BLaER1 (cell line): Measurements from ENCODE around the gene TMEM72.
A peak's percentile ranks its signal among the peaks of the same experiment; 100 is the strongest.

Source experiments
- H3K27ac ChIP-seq: shearing (Covaris generic); formaldehyde crosslinking; 2 replicates; pipeline ENCODE4 v1.8.1; 2022
- H3K27me3 ChIP-seq: shearing (Covaris generic); formaldehyde crosslinking; 2 replicates; pipeline ENCODE4 v1.8.1; 2022
- H3K36me3 ChIP-seq: shearing (Covaris generic); formaldehyde crosslinking; 2 replicates; pipeline ENCODE4 v1.8.1; 2022
- H3K4me1 ChIP-seq: shearing (Covaris generic); formaldehyde crosslinking; 2 replicates; pipeline ENCODE4 v1.8.1; 2022
- H3K4me2 ChIP-seq: shearing (Covaris generic); formaldehyde crosslinking; 2 replicates; pipeline ENCODE4 v1.8.1; 2022
- H3K4me3 ChIP-seq: shearing (Covaris generic); formaldehyde crosslinking; 2 replicates; pipeline ENCODE4 v1.8.1; 2022
- H3K9ac ChIP-seq: shearing (Covaris generic); formaldehyde crosslinking; 2 replicates; pipeline ENCODE4 v1.8.1; 2022
- H3K9me3 ChIP-seq: shearing (Covaris generic); formaldehyde crosslinking; 2 replicates; pipeline ENCODE4 v1.8.1; 2022
- H4K20me1 ChIP-seq: shearing (Covaris generic); formaldehyde crosslinking; 2 replicates; pipeline ENCODE4 v1.8.1; 2022
- Cebpa-rat ChIP-seq: shearing (Covaris generic); IDR thresholded peaks from 2 replicates; pipeline ENCODE4 v1.8.1; 2022

Gene TMEM72

GRCh38 chr10:44886966-44887365 is 24.2 kb upstream of the TMEM72 start:
- Histone ChIP-seq H3K4me2 (no peak overlapping the region), H3K27me3 (no peaks in the 10 kb centered on the region), H3K4me3 (no peak overlapping the region), H3K9ac (no peak overlapping the region), H3K9me3 (no peaks in the 10 kb centered on the region), H3K4me1 (peaks cover 25% of the 10 kb centered on the region), H3K36me3 (no peaks in the 10 kb centered on the region), H4K20me1 (no peaks in the 10 kb centered on the region), H3K27ac (no peak overlapping the region)
- TF ChIP-seq Cebpa-rat = no peak

- Histone ChIP-seq H3K27me3 (no peaks in the 10 kb centered on the region), H3K27ac (no peak overlapping the region), H3K36me3 (no peaks in the 10 kb centered on the region), H3K9me3 (no peaks in the 10 kb centered on the region), H3K4me2 (no peak overlapping the region), H3K4me1 (peaks cover 35% of the 10 kb centered on the region), H3K4me3 (no peak overlapping the region), H4K20me1 (no peaks in the 10 kb centered on the region), H3K9ac (no peak overlapping the region)
- TF ChIP-seq Cebpa-rat = no peak
These were observed 22.3 kb upstream of the TMEM72 start for GRCh38 chr10:44888886-44889285.

GRCh38 chr10:44889834-44890233 is 21.3 kb upstream of the TMEM72 start:
- H3K4me1 ChIP-seq = peaks cover 45% of the 10 kb centered on the region
- no peaks in the 10 kb centered on the region for H3K27me3 ChIP-seq
- H3K4me3 ChIP-seq = no peak overlapping the region
- no peaks in the 10 kb centered on the region for H3K9me3 ChIP-seq
- H3K9ac ChIP-seq = no peak overlapping the region
- H3K27ac ChIP-seq = no peak overlapping the region; the same call in 1 of the 2 replicates
- no peak for TF ChIP-seq Cebpa-rat
- peak overlapping the region; percentile 38 for H3K4me2 ChIP-seq
- H3K36me3 ChIP-seq = no peaks in the 10 kb centered on the region
- H4K20me1 ChIP-seq = no peaks in the 10 kb centered on the region

- Histone ChIP-seq H3K4me2 (peak overlapping the region; percentile 38; the same call in 1 of the 2 replicates), H3K4me3 (no peak overlapping the region), H3K36me3 (no peaks in the 10 kb centered on the region), H3K27me3 (no peaks in the 10 kb centered on the region), H3K4me1 (peaks cover 56% of the 10 kb centered on the region), H3K9me3 (no peaks in the 10 kb centered on the region), H3K9ac (no peak overlapping the region), H4K20me1 (no peaks in the 10 kb centered on the region), H3K27ac (peak overlapping the region; percentile 29; the same call in 1 of the 2 replicates)
- no peak for TF ChIP-seq Cebpa-rat
These were observed 20.2 kb upstream of the TMEM72 start for GRCh38 chr10:44890696-44891563.

GRCh38 chr10:44891721-44892120 is 19.4 kb upstream of the TMEM72 start:
- no peak overlapping the region for H3K4me3 ChIP-seq
- 0 out of 2 replicates have a peak, but pooled peaks have one; percentile 25 for TF ChIP-seq Cebpa-rat
- peaks cover 1% of the 10 kb centered on the region; the same call in 1 of the 2 replicates for H3K9me3 ChIP-seq
- no peaks in the 10 kb centered on the region for H4K20me1 ChIP-seq
- H3K9ac ChIP-seq = no peak overlapping the region
- 0 out of 2 replicates have a peak, but pooled peaks cover 1% of the 10 kb centered on the region for H3K36me3 ChIP-seq
- peaks cover 63% of the 10 kb centered on the region for H3K4me1 ChIP-seq
- H3K27ac ChIP-seq = no peak overlapping the region
- no peak overlapping the region for H3K4me2 ChIP-seq
- H3K27me3 ChIP-seq = no peaks in the 10 kb centered on the region

GRCh38 chr10:44893604-44894468 is 17.3 kb upstream of the TMEM72 start:
- Histone ChIP-seq H3K4me2 (peak overlapping the region; percentile 82), H3K4me3 (no peak overlapping the region), H3K4me1 (peaks cover 85% of the 10 kb centered on the region), H4K20me1 (no peaks in the 10 kb centered on the region), H3K27ac (peak overlapping the region; percentile 68), H3K36me3 (0 out of 2 replicates have a peak, but pooled peaks cover 4% of the 10 kb centered on the region), H3K9me3 (peaks cover 8% of the 10 kb centered on the region; the same call in 1 of the 2 replicates), H3K27me3 (no peaks in the 10 kb centered on the region), H3K9ac (no peak overlapping the region)
- no peak for TF ChIP-seq Cebpa-rat

GRCh38 chr10:44894691-44895090 is 16.4 kb upstream of the TMEM72 start:
- Histone ChIP-seq H3K4me3 (0 out of 2 replicates have a peak overlapping the region, but pooled peaks have one; percentile 17), H3K4me1 (peaks cover 90% of the 10 kb centered on the region), H3K9ac (0 out of 2 replicates have a peak overlapping the region, but pooled peaks have one; percentile 36), H3K27ac (peak overlapping the region; percentile 68), H4K20me1 (no peaks in the 10 kb centered on the region), H3K36me3 (0 out of 2 replicates have a peak, but pooled peaks cover 4% of the 10 kb centered on the region), H3K4me2 (peak overlapping the region; percentile 82), H3K27me3 (no peaks in the 10 kb centered on the region), H3K9me3 (peaks cover 8% of the 10 kb centered on the region; the same call in 1 of the 2 replicates)
- TF ChIP-seq Cebpa-rat = no peak

GRCh38 chr10:44895280-44895679 is 15.9 kb upstream of the TMEM72 start:
- Histone ChIP-seq H4K20me1 (no peaks in the 10 kb centered on the region), H3K9ac (peak overlapping the region; percentile 36; the same call in 1 of the 2 replicates), H3K4me2 (peak overlapping the region; percentile 82), H3K9me3 (peaks cover 8% of the 10 kb centered on the region; the same call in 1 of the 2 replicates), H3K36me3 (0 out of 2 replicates have a peak, but pooled peaks cover 4% of the 10 kb centered on the region), H3K27me3 (no peaks in the 10 kb centered on the region), H3K4me1 (peaks cover 90% of the 10 kb centered on the region), H3K4me3 (peak overlapping the region; percentile 17; the same call in 1 of the 2 replicates), H3K27ac (peak overlapping the region; percentile 73)
- no peak for TF ChIP-seq Cebpa-rat

GRCh38 chr10:44897049-44897448 is 14.1 kb upstream of the TMEM72 start:
- Histone ChIP-seq H3K4me2 (peak overlapping the region; percentile 82), H4K20me1 (no peaks in the 10 kb centered on the region), H3K4me1 (peaks cover 86% of the 10 kb centered on the region), H3K27ac (peak overlapping the region; percentile 73), H3K9me3 (peaks cover 13% of the 10 kb centered on the region; the same call in 1 of the 2 replicates), H3K4me3 (no peak overlapping the region), H3K36me3 (0 out of 2 replicates have a peak, but pooled peaks cover 4% of the 10 kb centered on the region), H3K9ac (0 out of 2 replicates have a peak overlapping the region, but pooled peaks have one; percentile 12), H3K27me3 (no peaks in the 10 kb centered on the region)
- TF ChIP-seq Cebpa-rat = no peak
